ENCODE data around the gene PPP4R3A.
"Not testable (repeated sequence)": the region's sequence is repeated elsewhere in the genome, so short reads cannot be mapped to it uniquely, and the experiment has no call there.

Gene PPP4R3A

GRCh38 chr14:91503000-91503504 is 7.1 kb downstream of the PPP4R3A start:
- DNase-seq, result no peak

DNA sequence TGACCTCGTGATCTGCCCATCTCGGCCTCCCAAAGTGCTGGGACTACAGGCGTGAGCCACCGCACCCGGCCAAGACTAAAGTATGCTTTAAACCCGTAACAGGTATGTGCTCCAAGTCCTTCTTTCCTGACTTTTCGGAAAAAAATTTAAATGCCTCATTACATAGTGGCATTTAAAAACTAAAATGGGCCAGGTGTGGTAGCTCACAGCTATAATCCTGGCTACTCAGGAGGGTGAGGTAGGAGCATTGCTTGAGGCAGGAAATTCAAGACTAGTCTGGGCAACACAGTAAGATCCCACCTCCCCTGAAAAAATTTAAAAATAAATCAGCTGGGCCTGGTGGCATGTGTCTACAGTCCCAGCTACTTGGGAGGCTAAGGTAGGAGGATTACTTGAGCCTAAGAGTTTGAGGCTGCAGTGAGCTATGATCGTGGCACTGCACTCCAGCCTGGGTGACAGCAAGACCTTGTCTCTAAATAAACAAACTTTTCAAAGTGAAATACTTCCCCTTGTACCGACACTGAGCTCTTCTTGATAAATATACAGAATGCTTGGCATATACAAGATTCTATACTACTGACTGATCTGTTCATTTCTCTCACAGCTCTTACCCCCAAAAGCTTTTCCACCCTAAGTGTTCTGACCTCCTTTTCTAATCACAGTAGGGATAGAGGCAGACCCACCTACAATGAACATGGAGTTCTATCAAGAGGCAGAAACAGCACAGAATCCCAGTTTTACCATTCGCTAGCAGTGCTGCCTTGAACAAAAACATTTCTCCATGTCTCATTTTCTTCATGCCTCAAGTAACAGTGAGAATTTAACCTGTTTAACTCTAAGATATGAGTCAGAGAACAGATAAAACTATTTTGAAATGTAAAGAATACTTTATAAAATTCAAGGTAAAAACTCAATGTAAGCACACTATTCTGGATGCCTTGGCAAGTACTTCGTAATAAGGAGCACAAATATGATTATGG is 7.9 kb downstream of the PPP4R3A start:
- DNase-seq, result no peak

DNA sequence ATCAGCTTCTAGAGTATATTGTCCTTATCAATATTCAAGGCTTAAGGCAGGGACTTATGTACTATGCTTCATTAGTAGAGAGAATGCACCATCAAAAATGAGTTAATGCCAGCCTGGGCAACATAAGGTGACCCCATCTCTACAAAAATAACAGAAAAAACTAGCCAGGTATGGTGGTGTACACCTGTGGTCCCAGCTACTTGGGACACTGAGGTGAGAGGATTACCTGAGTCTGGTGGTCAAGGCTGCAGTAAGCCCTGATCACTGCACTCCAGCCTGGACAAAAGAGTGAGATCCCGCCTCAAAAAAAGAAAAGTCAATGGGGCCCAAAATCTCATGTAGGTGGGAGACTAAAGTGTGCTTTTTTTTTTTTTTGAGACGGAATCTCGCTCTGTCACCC is 8.8 kb downstream of the PPP4R3A start:
- DNase-seq, result no peak

DNA sequence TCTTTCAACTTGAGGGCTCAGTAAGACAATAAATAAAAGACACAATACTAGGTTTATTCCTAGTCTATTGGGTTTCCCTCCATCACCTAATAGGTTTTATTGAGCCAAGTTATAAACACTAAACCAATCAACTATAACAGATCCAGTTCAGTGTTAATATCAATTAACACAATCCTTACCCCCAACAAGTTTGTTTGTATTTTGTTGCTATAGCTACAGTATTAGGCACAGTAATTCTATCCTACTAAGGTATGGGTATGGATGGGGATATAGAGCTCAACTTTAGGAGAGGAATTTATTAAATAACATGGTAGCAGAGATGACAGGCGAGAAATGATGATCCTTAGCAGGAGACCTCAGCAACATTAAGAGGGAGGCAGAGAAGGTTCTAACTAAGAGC is 13.3 kb downstream of the PPP4R3A start:
- DNase-seq, result no peak

DNA sequence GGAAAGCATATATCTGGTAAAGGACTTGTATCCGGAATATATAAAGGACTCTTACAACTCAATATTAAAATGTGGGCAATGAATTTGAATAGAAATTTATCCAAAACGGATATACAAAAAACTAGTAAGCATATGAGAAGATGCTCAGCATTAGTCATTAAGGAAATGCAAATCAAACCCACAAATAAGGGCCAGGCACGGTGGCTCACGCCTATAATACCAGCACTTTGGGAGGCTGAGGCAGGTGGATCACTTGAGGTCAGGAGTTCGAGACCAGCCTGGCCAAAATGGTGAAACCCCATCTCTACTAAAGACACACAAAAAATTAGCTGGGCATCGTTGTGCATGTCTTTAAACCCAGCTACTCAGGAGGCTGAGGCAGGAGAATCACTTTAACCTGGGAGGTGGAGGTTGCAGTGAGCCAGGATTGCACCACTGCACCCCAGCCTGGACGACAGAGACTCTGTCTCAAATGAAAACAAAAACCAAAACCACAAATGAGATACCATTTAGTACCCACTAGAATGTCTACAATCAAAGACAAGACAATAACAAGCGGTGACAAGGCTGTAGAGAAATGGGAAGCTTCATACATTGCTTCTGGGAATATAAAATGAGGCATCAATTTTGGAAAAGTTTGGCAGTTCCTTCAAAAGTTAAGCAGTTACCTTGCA is 15.6 kb downstream of the PPP4R3A start:
- not testable (repeated sequence) for DNase-seq

DNA sequence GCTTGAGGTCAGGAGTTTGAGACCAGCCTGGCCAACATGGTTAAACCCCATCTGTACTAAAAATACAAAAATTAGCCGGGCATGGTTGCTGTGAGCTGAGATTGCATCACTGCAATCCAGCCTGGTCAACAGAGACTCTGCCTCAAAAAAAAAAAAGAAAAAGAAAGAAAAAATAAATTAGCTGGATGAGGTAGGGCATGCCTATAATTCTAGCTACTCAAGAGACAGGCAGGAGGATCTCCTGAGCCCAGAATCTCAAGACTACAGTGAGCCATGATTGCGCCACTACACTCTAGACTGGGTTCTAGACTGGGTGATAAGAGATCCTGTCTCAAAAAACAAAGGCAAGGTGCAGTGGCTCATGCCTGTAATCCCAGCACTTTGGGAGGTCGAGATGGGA is 16.9 kb downstream of the PPP4R3A start:
- no peak for DNase-seq

GRCh38 chr14:91484744-91485143 is 25.4 kb downstream of the PPP4R3A start:
- DNase-seq, result no peak

GRCh38 chr14:91484186-91484585 is 25.9 kb downstream of the PPP4R3A start:
- no peak for DNase-seq

GRCh38 chr14:91482263-91483013 is 27.7 kb downstream of the PPP4R3A start:
- DNase-seq, result no peak

- no peak for DNase-seq
These were observed 32.7 kb downstream of the PPP4R3A start for GRCh38 chr14:91477388-91477787.

DNA sequence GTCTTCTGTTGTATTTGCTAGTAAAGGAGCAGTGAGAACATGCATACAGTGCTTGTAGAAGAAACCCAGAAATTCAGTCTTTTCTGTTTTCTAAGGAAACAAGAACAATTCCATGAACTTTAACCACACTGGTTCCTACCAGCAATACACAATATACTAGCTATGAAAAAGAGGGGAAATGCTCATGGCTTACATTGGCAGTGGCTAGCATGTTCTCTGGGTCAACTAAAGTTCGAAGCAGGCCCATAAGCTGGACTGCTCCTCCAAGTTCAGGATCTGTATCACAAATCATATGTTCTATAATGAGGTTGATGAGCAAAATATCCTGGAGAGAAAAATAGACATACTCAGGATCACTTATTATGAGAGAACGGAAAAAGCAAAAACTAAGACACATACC is 37.1 kb downstream of the PPP4R3A start:
- DNase-seq, result no peak

DNA sequence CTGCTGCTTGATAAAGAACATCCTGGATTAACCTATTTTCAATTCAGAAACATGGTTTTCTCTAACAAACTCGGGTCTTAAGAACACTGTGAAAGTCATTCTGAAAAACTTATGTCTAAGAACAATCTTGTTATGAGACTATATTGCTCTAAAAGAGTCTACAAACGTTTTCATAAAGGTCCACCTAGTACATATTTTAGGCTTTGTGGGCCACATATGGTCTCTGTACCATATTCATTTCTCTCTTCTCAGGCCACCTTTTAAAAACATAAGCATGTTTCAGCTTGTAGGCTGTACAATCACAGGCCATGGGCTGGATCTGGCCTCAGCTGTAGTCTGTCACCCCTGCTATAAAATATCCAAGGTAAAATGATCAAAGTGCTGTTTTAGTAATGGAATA is 39.9 kb downstream of the PPP4R3A start:
- DNase-seq, result no peak

DNA sequence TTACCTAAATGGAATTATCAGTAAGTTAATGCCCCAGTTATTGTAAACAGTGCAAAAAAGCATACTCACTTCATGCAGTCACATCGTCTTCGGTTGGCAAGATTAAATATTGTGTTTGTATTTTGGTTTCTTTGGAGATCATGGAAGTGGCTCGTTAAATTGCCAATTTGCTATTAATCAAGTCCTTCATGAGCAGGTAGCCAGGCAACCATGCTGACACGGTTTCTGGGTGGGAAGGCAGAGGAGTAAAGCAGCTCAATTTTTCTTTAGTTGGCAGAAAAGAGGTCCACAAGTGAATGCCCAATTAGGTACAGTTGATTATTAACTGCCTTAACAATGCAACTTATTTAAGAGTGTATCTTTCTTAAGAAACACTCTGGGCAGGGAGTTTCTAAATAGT is 43.9 kb downstream of the PPP4R3A start:
- no peak for DNase-seq

DNA sequence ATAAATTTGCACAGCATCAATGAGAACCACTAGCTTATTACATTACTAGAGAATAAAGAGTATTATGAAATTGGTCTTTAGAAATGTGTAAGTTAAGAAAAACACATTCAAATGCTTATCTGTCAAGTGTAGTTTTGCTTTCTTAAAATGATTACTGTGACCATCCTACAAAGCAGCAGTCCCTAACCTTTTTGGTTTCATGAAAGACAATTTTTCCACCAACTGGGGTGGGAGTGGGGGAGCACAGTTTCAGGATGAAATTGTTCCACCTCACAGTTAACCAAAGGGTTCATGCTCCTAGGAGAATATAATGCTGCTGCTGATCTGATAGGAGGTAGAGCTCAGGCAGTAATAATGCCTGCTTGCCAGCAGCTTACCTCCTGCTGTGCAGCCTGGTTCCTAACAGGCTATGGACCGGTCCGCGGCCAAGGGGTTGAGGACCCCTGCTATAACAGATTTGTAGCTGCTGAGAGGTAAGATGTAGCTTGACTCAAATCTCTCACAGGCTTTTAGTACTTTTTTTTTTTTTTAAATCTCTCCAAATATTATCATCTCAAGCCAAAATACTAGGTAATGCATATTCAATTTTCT is 45.4 kb downstream of the PPP4R3A start:
- DNase-seq, result no peak

- DNase-seq, result no peak
These were observed 51.5 kb downstream of the PPP4R3A start for GRCh38 chr14:91458612-91459011.

DNA sequence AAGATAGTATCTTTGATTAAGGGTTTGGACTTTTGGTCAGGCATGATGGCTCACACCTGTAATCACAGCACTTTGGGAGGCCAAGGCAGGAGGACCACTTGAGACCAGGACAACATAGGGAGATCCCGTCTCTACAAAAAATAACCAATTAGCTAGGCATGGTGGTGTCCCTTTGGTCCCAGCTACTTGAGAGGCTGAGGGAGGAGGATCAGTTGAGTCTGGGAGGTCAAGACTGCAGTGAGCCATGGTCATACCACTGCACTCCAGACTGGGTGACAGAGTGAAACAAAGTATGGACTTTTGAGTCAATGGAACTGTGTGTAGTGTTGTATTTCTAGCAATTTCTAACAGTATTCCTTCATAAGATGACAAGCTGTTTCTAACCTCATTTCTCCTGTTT is 53.8 kb downstream of the PPP4R3A start:
- no peak for DNase-seq

DNA sequence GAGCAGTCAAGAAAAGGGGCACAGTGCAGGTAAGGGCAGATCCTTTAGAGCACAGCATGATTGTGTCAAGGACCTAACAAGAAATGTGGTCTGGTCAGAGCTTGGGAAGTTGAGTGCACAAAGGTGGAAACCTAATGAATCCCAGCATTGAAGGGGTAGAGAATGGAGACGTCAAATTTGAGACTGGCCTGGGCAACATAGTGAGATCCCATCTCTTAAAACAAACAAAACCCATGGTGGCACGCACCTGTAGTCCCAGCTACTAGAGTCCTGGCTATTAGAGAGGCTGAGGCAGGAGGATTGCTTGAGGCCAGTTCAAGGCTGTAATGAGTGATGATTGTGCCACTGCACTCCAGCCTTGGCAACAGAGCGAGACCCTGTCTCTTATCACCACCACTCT is 55.5 kb downstream of the PPP4R3A start:
- DNase-seq, result no peak

DNA sequence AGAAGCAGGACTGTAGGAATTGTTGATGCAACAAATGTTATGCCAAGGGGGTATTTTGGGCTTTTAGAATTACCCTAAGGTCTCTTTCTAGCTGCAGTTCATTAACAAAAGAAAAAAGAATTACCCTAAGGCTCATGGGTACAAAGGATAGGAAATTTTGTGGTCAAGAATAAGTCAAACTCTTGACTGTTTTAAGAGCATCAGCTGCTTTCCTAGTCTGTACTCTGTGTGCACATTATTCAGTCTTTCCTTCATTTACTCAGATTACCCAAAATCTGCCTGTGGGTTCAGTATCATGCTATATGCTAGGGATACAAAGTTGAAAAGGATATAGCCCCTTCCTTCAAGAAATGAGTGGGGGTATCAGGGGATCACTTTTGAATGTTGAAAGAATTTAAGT is 56.0 kb downstream of the PPP4R3A start:
- no peak for DNase-seq

DNA sequence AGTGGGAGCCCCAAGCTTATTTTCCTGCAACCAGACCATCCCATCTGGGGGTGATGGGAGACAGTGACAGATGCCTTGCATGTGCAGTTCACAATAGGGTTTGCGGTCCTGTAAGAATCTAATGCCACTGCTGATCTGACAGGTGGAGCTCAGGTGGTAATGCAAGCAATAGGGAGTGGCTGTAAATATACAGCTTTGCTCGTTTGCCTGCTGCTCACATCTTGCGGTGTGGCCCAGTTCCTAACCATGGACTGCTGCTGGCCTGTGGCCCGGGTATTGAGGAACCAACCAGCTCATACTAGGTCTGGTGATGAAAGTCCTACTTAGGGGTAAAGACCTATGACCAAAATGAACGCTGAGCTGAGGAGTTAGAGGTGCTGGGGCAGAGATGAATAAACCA is 56.4 kb downstream of the PPP4R3A start:
- no peak for DNase-seq

- DNase-seq, result no peak
These were observed 65.6 kb downstream of the PPP4R3A start for GRCh38 chr14:91444335-91445020.

GRCh38 chr14:91439345-91439744 is 70.8 kb downstream of the PPP4R3A start:
- DNase-seq, result no peak

GRCh38 chr14:91438845-91439244 is 71.3 kb downstream of the PPP4R3A start:
- no peak for DNase-seq
